ENCODE results near the gene UCN3. TPM values are rescaled to one million over a fixed set of nuclear protein-coding genes. Genes with fewer than 3 reads are reported as not detected.

The UCN3 gene
- total RNA-seq, 4 donors from 2014 or later, result not detected

GRCh38 chr10:5349362-5349761 lies 15.4 kb upstream of the UCN3 start:
- Histone ChIP-seq H3K27ac (no peak overlapping the region), H3K4me1 (no peaks in the 10 kb centered on the region), H3K36me3 (no peaks in the 10 kb centered on the region), H3K4me3 (replicated peaks in 1 of 3) (no peak overlapping the region), H3K27me3 (no peaks in the 10 kb centered on the region), H3K9me3 (no peaks in the 10 kb centered on the region)
- WGBS, 2 donors, result 72 to 81% methylated on average over 2 of the region's 2 CpGs
- intact Hi-C loops (cut with DNase I), result no loop called here
- TF ChIP-seq CTCF (IDR thresholded peaks at IDR 0.05) (no peak), POLR2A (IDR thresholded peaks at IDR 0.05) (no peak)
- no peak for DNase-seq

GRCh38 chr10:5354068-5354467 lies 10.7 kb upstream of the UCN3 start:
- TF ChIP-seq CTCF (IDR thresholded peaks at IDR 0.05) (no peak), POLR2A (IDR thresholded peaks at IDR 0.05) (no peak)
- 59 to 68% methylated on average over 3 of the region's 3 CpGs for WGBS, 2 donors
- H3K9me3 ChIP-seq, result no peaks in the 10 kb centered on the region
- no peak for DNase-seq
- no peak overlapping the region for H3K4me3 ChIP-seq (replicated peaks in 1 of 3)
- H3K27me3 ChIP-seq, result no peaks in the 10 kb centered on the region
- H3K36me3 ChIP-seq, result no peaks in the 10 kb centered on the region
- H3K27ac ChIP-seq, result no peak overlapping the region
- no peaks in the 10 kb centered on the region for H3K4me1 ChIP-seq
- intact Hi-C loops (cut with DNase I), result no loop called here

- 86 to 88% methylated on average over 6 of the region's 6 CpGs for WGBS, 2 donors
- intact Hi-C loops (cut with DNase I), result no loop called here
- Histone ChIP-seq H3K4me1 (no peaks in the 10 kb centered on the region), H3K4me3 (replicated peaks in 1 of 3) (no peak overlapping the region), H3K27ac (no peak overlapping the region), H3K9me3 (no peaks in the 10 kb centered on the region), H3K27me3 (no peaks in the 10 kb centered on the region), H3K36me3 (no peaks in the 10 kb centered on the region)
- TF ChIP-seq CTCF (IDR thresholded peaks at IDR 0.05) (no peak), POLR2A (IDR thresholded peaks at IDR 0.05) (no peak)
- no peak for DNase-seq
These were observed 9.0 kb upstream of the UCN3 start for GRCh38 chr10:5355594-5356301.

GRCh38 chr10:5356302-5356763 lies 8.4 kb upstream of the UCN3 start:
- Histone ChIP-seq H3K9me3 (no peaks in the 10 kb centered on the region), H3K4me3 (replicated peaks in 1 of 3) (no peak overlapping the region), H3K27ac (no peak overlapping the region), H3K27me3 (no peaks in the 10 kb centered on the region), H3K4me1 (no peaks in the 10 kb centered on the region), H3K36me3 (no peaks in the 10 kb centered on the region)
- intact Hi-C loops (cut with DNase I), result no loop called here
- TF ChIP-seq CTCF (IDR thresholded peaks at IDR 0.05) (no peak), POLR2A (IDR thresholded peaks at IDR 0.05) (no peak)
- 91 to 93% methylated on average over 4 of the region's 4 CpGs for WGBS, 2 donors
- DNase-seq, result no peak

GRCh38 chr10:5360318-5360915 lies 4.3 kb upstream of the UCN3 start:
- H3K9me3 ChIP-seq, result no peaks in the 10 kb centered on the region
- intact Hi-C loops (cut with DNase I), result no loop called here
- TF ChIP-seq POLR2A (IDR thresholded peaks at IDR 0.05) (no peak), CTCF (IDR thresholded peaks at IDR 0.05) (no peak)
- no peak overlapping the region for H3K27ac ChIP-seq
- DNase-seq, result no peak
- H3K4me3 ChIP-seq (replicated peaks in 1 of 3), result no peak overlapping the region
- no peaks in the 10 kb centered on the region for H3K4me1 ChIP-seq
- no peaks in the 10 kb centered on the region for H3K27me3 ChIP-seq
- H3K36me3 ChIP-seq, result no peaks in the 10 kb centered on the region
- WGBS, 2 donors, result 51 to 54% methylated on average over 7 of the region's 7 CpGs
